NCI-H345 (cell line): ENCODE measurements around the gene HLA-DMA.
A peak's percentile ranks its signal among the peaks of the same experiment; 100 is the strongest.

Experiments used
- DNase-seq: peaks from one replicate; lab custom pipeline; 2025; lab: John Stamatoyannopoulos, UW

Gene HLA-DMA

DNA sequence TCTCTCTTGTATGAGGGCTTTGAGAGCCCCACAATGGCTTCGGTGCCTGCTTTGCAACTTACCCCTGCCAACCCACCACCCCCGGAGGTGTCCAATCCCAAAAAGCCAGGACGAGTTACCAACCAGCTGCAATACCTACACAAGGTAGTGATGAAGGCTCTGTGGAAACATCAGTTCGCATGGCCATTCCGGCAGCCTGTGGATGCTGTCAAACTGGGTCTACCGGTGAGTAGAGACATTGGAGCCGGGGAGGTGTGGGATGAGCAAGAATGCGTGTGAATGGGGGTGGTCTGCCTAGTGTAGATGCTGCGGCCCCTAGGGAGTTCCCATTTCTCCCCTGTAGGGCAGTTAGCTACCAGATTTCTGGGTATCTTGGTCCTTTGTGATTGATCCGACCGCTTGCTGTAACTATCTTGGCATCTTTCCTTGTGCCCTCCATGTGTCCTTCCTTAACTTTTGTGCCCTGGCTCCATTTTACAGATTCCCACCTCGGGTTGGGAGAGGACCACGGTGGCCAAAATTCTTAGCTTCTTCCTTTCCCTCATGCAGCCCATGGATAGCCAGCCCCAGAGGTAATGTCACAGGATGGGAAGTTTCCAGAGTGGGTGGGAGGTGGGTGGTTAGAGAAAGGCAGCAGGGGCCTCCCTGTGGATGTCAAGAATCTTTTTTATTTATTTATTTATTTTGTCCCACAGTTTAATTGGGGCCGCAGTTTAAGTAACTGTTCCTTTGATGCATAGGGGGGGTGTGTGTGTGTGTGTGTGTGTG, 21.8 kb upstream of the HLA-DMA start:
- DNase-seq = no peak

DNA sequence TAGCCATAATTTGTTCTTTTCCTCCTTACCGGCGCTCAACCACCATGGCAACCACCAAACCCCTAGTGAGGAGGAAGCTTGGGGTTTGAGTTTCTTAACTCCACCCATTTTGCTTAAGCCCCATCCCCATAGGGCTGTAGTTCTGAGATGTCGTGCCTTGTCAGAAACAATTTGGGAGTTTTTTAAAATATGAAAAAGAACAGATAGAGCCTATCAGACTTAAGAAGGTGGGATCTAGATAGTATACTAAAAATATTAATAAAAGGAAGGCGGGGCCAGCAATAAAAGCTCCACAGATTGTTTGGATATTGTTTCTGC, 21.1 kb upstream of the HLA-DMA start:
- no peak for DNase-seq

DNA sequence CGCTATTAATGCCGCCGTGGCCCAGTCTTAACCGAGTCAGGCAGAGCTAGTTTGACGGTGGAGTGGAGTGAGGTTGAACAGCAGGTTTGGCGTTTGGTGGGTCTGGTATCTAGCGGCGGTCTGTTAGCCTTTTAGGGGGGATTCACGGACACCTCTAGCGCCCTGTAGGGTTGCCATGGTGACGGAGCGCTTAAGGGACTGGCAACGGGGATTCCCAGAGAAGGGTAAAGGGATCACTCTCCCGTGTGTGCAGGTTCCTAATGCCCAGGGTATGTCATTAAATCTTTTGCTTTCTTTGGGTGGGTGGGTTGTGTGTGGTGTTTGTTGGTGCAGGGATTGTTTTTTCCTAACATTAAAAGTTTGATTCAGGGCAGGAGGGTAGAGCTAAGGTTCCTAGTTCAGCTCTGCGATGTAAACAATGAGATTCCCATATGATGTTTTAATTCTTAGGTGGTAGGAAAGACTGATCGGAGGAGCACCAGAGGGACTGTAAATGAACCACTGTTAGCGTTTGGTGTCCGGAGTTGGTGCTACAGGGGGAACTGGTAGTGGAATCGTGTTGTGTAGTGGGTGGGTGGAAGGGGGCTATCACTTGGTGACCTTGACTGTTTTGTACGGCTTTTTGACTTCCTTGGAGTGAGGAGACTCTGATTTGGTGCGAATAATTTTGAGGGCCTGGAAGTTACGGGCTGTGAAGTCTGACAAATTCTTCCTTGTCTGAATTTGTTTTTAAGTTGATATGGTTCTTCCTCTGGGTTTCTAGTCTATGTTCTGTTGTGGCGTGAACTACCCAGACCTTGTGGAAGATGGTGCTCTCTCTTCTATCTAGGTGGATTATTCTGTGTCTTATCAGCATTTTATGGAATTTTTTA, 20.5 kb upstream of the HLA-DMA start:
- peak; percentile 29 for DNase-seq

DNA sequence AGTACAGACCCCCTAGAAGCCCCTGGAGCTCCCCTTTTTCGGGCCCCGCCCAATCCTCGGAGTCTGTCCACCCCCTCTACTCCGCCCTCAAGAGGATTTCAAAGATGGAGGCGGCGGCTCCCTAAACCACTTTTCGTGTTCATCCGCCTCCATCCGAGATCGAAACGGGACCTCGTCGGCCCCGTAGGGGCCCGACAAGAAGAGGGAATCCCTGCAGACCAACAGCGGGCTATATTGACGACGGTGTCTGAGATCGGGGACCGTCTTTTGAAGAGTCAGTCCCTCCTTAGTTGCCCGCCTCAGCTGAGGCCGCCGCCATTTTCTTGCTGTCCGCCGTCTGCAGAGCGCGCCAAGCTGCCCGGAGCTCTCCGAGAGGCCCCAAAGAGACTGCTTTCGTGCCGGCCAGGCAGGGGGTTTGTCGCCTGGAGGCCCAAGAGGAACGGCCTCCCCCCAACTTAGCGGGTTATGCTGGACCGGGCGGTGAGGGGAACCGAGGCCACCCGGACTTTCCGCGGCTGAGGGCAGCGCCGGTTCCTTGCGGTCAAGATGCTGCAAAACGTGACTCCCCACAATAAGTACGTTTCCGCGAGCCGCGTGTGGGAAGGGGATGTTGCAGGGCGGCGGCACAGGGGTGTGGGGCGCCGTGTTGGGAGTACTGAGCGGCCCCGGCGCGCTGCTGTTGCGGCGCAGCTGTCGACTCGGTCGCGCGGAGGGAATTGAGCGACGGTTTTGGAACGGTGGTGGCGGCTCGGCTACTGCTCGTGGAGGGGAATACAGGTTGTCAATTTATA, 19.7 kb upstream of the HLA-DMA start:
- DNase-seq = no peak

DNA sequence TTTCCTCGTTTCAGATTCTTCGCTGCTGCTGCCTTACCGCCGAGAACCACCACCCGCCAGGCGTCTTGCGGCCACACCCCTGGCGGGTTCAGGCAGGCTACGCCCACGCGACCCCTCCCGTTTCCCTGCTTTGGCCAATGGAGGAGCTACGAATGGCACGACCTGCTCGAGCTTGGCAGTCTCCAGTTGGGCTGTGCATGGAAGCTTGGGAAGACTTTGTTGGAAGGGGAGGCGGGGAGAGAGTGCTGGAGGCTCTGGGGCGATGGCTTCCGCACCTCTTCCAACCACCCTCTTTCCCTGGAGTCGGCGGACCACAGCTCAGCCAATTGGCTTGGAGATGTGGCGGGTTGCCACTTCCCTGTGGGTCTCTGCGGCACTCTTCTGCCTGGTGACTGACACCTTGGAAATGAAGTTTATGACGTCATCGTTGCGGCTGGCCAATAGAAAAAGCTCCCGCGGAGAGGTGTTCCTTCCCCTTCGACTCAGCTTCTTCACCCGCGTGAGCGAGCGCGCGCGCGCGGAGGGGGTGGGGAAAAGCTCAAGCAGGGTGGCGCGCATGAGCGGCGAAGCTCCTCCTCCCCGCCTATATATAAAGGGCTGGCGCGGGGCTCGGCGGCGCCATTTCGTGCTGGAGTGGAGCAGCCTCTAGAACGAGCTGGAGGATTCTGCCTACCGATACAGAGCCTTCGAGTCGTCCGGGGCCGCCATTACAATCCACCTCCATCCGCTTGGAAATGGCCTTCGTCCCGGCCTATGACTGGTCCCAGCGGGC, 18.9 kb upstream of the HLA-DMA start:
- DNase-seq = peak; percentile 100

DNA sequence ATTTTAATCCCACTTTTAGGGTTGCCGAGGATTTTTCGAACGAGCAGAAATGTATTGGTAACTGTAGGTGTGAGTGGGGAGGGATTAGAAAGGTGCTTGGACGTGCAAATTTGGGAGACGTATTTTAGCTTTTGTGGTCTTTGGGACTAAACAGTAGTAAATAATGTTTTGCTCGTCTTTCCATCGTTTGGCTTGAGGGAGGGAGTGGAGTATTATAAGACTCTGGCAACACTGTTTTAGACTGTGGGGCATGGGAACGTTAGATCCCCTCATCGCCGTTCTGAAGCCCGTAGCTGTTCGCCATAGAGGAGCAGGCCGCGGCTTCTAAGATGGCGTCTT, 18.3 kb upstream of the HLA-DMA start:
- no peak for DNase-seq

DNA sequence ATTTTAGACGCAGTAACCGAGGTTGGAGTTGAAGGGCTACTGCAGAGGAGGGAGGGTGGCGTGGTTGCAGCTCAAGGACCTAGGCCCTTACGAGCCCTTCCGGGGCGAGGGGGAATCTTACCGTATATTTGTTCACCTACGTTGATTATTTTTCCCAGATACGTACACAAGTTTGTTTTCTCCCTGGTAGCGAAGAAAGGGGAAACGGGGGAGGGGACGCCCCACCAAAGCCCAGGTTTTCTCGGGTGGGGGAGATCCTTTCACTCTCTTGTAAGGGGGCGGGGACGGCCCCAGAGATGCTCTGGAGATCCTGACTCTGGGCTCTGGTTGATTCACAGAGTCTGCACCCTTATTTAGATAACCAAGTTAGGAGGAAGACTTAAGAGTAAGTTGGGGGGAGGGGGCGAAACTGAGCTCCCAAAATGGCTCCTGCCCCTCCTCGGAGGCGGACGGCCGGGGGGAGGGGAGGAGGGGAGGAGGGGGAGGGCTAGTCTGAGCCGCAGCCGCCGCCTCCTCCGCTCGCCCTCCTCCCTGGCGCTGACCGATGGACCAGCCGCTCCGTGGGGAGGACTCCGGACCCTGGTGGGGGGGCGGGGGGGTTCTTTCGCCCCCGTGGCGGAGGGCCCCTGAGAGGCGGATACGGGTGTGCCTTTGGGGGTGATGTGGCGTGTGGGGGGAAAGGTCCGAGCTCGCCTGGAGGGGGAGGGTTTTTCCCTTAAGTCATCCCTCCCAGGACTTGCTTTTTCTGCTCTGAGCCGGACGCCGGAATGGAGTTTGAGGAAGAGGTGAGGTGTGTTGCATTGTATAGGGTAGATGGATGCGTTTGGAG, 17.7 kb upstream of the HLA-DMA start:
- peak; percentile 79 for DNase-seq

DNA sequence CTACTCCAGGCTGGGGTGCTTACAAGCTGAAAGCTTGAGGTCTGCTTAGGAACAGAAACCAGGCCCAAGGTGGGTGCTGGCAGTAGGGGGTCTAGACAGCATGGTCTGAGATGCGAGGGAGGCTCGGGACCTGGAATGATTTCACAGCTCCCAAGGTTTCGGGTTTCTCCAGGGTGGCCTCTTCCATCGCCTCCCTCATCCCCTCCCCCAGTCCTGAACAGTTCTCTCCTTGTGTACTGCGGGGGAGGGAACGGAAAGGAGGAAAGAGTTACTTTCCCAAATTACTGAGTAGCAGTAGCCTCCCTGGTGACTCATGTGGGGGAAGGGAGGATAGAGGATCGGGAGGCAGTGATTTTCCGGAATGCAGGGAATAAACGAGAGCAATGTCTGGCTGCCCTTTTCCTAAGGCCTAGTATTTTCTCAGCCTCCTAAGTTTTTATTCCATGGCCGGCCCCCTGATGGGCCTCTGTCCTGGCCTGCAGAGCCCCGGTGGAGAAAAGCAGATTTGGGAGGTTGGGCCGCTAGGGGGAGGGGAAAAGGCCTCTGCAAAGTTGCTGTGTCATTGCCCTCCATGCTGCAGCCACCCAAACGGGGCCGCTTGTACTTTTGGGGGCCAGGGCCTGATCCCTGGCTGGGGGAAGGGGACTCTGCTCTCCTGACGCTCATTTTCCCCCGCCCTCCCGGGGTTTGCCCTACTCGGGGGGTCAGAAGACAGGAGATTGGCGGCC, 17.0 kb upstream of the HLA-DMA start:
- peak; percentile 80 for DNase-seq

DNA sequence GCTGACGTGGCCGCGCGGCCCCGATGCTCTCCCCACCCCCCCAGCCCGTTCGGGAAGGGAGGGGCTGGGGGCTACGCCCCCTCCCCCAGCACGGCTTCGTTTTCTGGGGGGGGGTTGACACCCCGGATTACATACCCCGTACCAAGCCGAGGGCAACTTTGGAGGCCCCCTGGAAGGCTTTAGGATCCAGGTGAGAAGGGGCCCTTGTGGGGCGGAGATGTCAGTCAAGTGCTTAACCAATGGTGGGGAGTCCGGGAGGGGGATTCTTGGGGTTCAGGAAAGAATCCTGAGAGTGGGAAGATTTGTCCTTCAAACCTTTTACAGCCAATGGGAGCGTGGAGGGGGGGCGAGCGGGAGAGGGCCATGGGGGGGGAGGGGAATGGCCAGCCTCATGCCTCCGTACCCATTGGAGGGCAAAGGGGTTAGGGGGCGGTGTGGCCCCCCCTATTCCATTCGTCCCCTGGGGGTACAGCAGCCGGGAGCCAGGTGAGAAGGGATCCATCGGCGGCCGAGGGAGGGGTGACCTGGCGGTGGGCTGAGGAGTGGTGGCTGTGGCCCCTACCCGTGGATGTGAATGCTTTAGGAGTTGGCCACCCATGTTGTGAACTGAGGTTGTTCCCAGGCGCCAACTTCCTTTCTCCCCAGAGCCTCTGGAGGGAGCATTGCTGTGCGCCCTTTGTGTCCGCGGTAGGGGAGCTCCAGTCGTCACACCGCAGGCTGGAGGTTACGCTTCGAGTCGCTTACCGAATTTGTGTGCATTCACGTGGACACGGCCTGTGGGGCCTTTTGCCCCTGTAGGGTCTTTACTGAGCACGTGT, 16.2 kb upstream of the HLA-DMA start:
- DNase-seq = peak; percentile 75

DNA sequence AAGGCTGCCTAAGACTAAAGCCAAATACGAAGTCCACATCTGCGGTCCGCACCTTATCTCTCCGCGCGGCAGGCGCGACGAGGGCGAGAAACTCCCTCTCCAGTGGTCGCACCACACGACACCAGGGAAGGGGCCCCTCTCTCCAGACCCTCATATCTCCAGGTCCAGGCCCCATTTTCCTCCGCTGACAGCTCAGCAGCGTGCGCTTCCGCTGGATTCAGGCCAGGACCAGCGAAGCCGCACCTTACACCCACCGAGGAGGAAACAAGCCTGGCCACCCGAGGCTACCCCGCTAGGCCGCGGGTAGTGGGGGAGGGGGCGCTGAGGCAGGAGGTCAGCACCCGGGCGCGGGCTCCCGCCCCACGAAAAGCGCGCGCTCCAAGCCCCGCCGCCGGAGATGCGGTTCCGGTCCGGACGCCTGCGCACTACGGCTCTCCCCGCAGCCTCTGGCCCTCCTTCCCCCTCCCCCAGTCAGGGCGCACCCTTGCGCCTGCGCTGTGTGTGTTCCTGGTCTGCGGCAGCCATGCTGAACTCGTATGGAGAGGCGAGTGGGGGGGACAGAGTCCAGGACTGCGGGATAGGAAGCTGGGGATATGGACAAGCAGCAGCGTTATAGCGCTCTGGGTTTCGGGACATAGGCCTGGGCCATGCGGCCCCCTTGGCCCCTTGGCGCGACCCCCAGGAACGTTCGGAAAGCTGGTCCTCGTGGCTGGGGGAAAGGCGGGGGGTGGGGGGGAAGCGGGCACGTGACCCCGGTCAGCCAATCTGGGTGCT, 15.4 kb upstream of the HLA-DMA start, which contains the start of gene BRD2:
Gene BRD2, plus strand, starts transcription at position 502 of the 774 bp plus-strand sequence. CDS start 4,305 bp downstream, outside the sequence.
- peak; percentile 96 for DNase-seq

DNA sequence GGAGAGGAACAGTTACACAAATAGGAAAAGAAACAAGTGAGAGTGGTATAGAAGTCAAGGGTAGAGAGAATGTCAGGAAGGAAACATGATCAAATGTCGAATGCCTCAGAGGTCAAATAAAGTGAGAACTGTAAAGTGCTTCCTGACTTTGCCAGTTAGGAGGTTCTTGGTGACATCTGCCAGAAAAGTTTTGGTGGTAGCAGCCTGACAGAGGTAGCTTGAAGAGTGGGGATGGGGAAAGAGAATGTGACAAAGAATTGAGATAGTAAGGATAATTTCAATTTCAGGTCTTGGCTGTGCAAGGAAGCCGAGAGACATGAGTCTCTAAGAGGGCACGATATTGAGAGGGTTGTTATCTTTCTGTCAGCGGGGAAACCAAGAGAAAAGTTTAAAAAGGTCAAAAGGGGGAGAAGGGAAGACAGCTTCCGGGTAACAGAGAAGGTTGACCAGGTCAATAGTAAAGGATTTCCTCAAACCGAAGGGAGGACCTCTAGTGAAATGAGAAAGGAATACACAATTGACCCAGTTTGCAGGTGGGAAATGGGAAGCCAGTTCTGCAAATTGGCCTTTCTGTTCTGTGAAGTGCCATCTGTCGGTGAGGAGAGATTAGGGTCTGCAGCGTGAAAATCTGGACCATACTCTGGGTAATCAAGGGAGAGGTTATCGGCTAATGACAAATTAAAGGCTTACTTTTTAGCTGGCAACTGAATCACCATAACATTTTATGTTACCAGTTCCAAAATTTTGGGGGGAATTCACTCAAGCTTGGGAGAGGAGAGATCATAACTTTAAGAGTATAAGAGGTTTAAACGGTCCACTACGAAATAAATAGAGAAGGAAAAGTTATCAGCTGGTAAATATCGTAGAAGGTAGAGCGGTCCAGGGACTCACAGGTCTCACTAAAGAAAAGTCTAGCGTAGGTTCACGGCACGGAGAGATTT, 14.5 kb upstream of the HLA-DMA start:
- DNase-seq = peak; percentile 56

DNA sequence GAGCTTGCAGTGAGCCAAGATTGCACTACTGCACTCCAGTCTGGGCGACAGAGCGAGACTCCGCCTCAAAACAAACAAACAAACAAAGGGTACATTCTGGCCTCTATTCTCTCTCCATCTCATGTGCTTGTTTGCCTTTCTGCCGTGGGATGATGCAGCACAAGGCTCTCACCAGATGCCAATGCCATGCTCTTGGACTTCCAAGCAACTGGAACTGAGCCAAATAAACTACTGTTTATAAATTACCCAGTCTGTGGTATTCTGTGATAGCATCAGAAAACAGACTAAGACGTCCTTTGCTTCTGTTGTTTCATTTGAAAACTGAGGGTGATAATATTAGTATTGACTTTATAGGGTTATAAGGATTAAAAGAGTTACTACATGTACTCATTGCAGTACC, 11.9 kb upstream of the HLA-DMA start:
- no peak for DNase-seq

DNA sequence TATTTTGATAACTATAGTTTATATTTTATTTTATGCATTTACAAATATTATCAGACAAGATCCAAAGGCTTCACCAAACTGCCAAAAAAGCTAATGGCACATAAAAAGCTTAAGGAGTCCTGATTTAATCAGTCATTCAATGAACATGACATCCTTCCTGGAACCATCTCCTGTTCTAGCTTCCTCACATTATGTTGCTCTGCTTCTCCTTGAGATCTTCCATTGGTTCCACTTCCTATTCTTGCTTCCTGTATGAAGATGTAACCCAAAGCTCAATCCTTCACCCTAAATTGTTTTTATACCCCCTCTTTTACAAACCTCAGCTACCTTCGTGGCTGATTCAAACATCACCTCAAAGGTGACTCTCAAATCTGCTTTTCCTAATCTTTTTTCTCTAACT, 11.0 kb upstream of the HLA-DMA start:
- no peak for DNase-seq

DNA sequence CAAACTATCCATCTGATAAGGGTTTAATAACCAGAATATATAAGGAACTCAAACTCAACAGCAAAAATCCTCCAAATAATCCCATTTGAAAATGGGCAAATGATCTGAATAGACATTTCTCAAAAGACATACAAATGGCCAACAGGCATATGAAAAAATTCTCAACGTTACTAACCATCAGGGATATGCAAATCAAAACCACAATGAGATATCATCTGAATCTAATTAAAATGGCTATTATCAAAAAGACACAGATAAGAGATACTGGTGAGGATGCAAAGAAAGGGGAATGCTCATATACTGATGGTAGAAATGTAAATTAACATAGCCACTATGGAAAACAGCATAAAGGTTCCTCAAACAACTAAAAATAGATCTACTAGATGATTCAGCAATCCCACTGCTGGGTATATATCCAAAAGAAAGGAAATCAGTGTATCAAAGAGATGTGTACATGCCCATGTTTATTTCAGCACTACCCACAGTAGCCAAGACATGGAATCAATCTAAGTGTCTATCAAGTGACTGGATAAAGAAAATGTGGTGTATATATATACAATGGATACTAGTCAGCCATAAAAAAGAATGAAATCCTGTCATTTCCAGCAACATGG, 9.4 kb upstream of the HLA-DMA start:
- DNase-seq = no peak

DNA sequence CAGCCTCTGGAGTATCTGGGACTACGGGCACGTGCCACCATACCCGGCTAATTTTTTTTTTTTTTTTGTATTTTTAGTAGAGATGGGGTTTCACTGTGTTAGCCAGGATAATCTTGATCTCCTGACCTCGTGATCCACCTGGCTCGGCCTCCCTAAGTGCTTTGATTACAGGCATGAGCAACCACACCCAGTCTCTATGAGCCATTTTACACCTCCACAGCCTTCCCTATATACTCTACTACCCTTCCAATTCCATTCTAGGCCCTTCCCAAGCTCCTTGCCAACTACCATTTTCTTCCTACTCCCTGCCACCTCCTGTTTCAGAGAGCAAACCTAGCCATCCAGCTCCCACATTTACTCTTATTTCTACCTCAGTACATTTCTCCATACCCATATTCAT, 7.7 kb upstream of the HLA-DMA start:
- DNase-seq = no peak

DNA sequence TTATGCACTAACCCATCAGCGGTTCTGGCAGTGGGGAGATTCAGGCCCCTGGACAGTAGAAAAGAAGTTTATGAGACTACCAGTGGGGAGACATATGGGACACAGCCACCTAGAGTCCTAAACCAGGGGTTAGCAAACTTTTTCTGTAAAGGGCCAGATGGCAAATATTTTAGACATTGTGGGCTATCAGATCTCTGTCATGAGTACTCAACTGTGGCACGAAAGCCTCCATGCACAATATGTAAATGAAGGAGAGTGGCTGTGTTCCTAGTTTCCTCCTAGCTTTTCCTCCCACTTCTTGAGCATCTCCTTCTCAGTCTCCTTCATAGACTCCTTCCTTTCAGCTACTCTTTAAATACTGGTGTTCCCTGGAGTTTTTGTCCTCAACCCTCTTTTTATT, 3.3 kb upstream of the HLA-DMA start:
- DNase-seq = no peak
